HG03565 (cell line): ENCODE results near the gene SLC35B4.
A peak's percentile ranks its signal among the peaks of the same experiment; 100 is the strongest.

Source experiments
- ATAC-seq: cut with Tn5 transposase; IDR thresholded peaks from one replicate; pipeline ENCODE4 v1.9.1; 2021; ENCODE audit warnings: mild to moderate bottlenecking, moderate library complexity; ENCODE audit not compliant: unreplicated experiment

The SLC35B4 gene, protein sequence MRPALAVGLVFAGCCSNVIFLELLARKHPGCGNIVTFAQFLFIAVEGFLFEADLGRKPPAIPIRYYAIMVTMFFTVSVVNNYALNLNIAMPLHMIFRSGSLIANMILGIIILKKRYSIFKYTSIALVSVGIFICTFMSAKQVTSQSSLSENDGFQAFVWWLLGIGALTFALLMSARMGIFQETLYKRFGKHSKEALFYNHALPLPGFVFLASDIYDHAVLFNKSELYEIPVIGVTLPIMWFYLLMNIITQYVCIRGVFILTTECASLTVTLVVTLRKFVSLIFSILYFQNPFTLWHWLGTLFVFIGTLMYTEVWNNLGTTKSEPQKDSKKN

DNA sequence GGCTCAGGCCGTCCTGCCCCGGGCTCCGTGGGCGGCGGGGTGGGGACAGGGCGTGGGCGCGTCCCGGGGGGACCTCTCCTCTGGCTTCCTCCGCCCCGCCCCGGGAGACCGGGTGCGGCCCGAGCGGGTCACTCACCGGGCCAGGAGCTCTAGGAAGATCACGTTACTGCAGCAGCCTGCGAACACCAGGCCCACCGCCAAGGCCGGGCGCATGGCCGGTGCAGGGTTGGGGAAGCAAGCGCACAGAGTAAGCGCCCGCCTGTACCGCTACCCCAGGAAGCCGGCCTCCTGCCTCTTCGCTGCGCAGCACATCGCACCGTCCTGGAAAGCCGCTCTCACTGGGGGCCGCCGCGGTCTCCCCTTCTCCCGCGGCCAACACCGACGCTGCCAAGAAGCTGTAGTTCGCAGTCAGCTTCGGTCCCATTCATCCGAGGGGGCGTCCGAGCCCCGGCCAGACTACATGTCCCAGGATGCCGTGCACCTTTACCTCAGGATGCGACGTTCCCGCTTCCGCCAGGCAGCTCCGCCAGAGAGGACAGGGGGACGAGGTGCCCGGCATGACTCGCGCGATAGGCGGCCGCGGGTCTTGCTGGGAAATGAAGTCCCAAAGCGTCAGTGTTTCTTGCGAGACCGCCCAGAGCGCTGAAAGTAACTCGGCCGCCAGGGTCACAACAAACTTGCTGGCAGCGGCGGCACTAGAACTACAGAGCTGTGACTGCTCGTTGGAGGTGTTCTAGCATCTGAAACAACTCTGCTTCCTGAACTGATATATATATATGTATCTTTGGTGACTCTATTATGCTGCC is at the start of gene SLC35B4:
Gene SLC35B4, minus strand, starts transcription at position 392 of the 806 bp plus-strand sequence. Its CDS starts 179 bp downstream, at position 213.
- ATAC-seq: peak; percentile 98

DNA sequence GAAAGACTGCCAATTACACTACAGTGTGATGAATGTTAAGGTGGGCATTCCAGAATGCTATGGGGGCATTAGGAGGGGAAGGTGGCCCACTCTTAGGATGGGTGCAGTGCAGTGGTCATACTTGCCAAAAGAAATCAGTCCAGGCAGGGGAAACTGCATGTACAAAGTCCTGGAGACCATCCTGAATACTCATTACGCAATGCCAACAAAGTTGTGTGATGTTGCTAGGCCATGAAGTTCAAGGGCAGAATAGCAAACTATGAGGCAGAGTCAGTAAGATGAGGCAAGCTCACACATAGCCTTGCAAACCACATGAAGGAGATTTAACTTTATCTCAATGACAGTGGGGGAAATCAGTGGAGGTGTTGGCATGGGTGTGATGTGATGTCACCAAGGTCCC is 49.8 kb upstream of the SLC35B4 start:
- ATAC-seq: no peak

- no peak for ATAC-seq
These were observed 48.8 kb upstream of the SLC35B4 start for GRCh38 chr7:134365341-134366054.

DNA sequence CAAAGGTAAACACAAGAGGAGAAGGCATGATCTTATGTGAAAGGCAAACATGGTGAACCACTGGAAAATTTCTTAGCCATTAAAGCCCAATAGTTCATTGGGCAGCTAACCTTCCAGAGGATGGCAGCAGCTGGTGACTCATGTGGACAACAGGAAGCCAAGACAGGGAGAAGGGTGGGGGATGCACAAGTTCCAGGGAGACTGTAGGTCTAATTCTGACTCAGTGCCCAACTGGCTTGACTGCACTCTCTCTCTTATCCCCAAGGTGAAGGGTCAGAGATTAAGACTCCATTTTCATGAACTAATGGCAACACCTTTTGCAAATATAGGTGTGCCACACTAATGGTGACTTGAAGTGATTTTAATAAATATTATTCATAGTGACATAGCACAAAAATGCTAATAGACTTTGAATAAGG is 47.9 kb upstream of the SLC35B4 start:
- no peak for ATAC-seq

DNA sequence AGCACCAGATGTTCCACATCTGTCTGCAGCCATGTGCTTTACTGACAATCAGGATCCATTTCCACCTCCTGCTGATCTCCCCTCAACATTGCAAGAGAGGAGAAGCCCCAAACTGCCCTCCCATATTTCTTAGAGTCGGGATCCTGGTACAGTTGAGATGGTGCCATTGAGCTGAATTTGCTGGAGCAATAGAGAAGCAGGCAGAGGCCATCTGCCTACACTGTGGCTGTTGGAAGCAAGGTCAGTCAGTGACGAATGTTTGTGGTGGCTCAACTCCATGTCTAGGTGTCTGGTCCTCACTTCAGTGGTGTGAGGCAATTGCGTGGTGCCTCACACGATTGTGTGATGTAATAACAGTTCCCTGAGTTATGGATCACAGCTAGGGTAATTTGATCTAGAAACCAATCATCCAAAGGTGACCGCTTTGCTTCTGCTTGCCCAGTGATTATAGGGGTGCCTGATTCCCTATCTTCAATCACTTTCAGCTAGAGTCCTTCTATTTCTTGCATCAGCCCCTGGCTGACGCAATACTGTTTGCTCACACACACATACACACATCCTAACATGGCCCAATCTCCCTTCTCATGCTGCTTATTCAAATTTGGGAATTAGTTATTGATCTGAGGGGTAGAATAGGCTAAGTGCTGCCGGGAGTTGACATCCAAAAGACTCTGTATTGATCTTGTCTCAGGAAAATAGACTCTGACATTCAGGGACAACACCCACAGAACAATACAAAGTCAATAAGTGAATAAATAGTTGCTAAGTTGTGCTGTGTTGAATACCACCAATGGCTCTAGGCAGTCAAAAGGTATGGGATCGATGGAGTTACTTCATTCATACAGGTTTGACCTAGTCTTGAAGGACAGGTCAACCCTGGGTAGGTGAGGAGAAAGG is 46.1 kb upstream of the SLC35B4 start:
- ATAC-seq: no peak

DNA sequence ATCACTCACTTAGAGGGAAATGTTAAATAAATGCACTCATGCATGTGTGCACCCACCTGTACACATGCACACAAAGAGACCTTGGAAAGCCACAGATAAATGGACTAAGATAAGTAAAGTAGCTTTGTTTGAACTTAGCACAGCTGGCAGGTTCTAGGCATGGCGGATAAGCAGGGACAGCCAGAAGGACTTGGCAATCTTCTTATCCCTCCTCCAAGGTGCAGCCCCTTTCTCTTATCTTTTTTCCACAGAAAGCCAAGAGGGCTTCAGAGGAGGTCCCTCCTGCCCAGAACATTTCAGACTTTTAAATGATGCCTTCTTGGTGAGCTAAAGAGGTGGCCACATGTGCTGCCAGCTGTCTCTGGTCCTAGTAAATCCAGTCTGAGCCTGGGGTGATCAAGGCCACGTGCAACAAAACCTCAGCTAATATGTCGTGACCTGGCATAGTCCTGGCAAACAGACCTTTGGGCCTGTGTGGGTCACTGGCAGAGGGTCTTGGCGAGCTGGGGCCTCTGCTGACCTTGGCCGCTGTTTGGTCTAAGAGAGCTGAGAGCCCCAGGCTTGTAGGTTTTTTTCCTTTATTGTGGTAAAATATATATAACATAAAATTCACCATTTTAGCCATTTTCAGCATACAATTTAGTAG is 43.2 kb upstream of the SLC35B4 start:
- no peak for ATAC-seq

DNA sequence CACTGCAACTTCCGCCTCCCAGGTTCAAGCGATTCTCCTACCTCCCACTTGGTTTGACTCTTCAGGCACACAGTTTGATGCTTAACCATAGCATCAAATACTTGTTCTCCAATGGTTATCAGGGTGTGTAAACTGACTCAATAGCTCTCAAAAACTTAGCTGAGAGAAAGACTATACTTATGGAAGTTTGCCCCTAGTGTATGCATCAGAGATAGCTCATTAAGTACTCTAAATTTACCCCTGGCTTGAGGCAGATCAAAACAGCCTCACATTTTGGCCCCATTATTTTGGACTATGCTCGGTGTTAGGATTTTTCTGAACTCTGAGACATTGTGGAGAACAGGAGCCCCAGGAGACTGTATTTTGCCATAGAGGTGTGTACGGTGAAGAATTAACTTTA is 40.8 kb upstream of the SLC35B4 start:
- no peak for ATAC-seq

DNA sequence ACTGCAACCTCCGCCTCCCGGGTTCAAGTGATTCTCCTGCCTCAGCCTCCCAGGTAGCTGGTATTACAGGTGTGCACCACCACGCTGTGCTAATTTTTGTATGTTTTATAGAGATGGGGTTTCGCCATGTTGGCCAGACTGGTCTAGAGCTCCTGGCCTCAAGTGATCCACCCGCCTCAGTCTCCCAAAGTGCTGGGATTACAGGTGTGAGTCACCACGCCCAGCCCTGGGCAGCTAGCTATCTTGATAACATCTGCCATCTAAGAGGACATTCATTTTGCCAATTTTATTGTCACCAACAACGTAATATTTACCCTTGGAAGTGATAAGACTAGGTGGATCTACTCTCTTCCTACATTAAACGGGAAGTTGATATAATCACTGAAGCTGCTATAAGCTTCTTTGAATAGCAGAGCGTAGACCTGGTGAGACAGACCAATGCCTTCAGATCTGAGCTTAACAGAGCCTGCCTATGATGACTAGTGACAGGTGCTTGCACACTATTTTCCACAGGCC is 39.7 kb upstream of the SLC35B4 start:
- no peak for ATAC-seq

- ATAC-seq: no peak
These were observed 39.2 kb upstream of the SLC35B4 start for GRCh38 chr7:134355927-134356326.

GRCh38 chr7:134355004-134355525 is 38.3 kb upstream of the SLC35B4 start:
- no peak for ATAC-seq

- no peak for ATAC-seq
These were observed 36.7 kb upstream of the SLC35B4 start for GRCh38 chr7:134353411-134353810.

- no peak for ATAC-seq
These were observed 34.7 kb upstream of the SLC35B4 start for GRCh38 chr7:134351424-134351823.

GRCh38 chr7:134350709-134351108 is 34.0 kb upstream of the SLC35B4 start:
- ATAC-seq: no peak

DNA sequence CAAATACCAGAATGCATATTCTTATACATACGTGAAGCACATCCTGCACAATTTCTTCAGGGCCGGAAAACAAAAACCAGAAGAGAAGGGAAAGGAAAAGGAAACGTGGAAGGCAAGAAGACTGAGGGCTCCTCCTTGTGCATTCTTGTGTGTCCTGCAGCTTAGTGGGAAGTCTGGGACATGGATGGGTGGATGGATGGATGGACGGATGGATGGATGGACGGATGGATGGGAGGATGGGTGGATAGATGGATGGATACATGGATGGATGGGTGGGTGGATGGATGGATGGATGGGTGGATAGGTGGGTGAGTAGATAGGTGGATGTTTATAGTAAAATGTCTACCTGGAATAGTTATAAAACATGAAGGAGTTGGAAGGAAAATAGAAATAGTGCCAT is 30.8 kb upstream of the SLC35B4 start:
- no peak for ATAC-seq

DNA sequence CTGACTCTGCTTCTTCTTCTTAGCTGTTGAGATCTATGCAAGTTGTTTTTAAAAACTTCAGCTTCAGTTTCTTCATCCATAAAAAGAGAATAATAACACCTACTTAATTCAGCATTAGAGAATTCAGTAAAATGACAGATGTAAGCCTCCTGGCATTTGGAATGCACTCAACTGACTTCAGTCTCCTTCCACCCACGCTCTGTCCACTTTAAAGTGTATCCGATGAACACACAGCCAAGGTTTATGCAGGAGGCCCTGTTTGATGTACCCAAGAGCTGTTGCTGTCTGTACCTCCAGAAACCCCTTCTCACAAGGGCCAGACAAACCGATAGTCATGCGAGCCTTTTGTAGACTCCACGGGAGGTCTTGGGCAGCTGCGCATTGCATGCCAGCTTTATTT is 27.1 kb upstream of the SLC35B4 start:
- no peak for ATAC-seq

GRCh38 chr7:134343136-134343535 is 26.4 kb upstream of the SLC35B4 start:
- no peak for ATAC-seq

DNA sequence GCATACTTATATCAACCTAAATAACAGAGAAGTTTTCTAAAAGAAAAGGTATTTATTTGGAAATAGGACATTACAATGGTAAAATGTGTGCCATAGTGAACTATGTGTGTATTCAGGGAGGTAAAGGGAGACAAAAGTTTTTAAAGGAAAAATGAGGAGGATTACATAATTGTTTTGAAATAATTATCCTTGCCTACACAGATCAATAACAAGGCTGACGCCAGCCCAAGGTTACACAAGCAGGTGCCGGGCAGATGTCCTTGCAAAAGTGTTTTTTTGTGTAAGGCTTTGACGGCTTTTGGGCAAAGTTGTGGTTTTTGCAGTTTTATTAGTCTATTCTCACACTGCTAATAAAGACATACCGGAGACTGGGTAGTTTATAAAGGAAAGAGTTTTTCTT is 22.7 kb upstream of the SLC35B4 start:
- ATAC-seq: no peak

- no peak for ATAC-seq
These were observed 21.2 kb upstream of the SLC35B4 start for GRCh38 chr7:134337980-134338379.

DNA sequence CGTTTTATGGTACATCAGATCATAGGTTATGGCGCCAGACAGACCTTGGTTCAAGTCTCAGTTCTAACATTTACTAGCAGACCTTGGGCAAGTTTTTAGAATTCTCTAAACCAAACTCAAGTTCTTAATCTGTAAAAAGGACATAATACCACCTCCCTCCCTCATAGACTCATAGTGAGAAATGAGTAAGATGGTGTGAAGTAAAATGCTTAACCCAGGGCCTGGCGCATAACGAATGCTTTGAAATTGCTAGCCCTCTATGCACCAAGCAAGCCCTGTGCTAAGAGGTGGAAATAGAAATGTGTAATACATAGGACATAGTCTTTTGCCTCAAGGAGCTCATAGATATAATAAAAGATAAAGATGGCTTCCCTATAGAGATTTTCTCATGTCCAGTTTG is 17.7 kb upstream of the SLC35B4 start:
- ATAC-seq: no peak

GRCh38 chr7:134333943-134334342 is 17.2 kb upstream of the SLC35B4 start:
- ATAC-seq: no peak
